WTC11 (cell line): Measurements from ENCODE around the gene CSAG3.
"Not testable (repeated sequence)": the region's sequence is repeated elsewhere in the genome, so short reads cannot be mapped to it uniquely, and the experiment has no call there.

Experiments
- KAT7 ChIP-seq: sonication (generic); formaldehyde crosslinking; IDR thresholded peaks from 2 replicates; pipeline ENCODE4 v1.8.1; 2023; ENCODE audit warnings: missing genetic modification reagents, mild to moderate bottlenecking, borderline replicate concordance
- MXD4 ChIP-seq: fragments of 250-450 bp; sonication (Bioruptor Pico); IDR thresholded peaks from 2 replicates; pipeline ENCODE4 v1.8.0; 2021; ENCODE audit warnings: mild to moderate bottlenecking, moderate library complexity, borderline replicate concordance
- RELA ChIP-seq: sonication (generic); formaldehyde crosslinking; IDR thresholded peaks from 2 replicates; pipeline ENCODE4 v1.8.1; 2022; ENCODE audit warnings: missing genetic modification reagents, mild to moderate bottlenecking, borderline replicate concordance
- TCF7 ChIP-seq: sonication (generic); formaldehyde crosslinking; IDR thresholded peaks from 2 replicates; pipeline ENCODE4 v1.8.0; 2022; ENCODE audit warnings: mild to moderate bottlenecking, low read depth, missing genetic modification reagents, moderate library complexity
- ZNF671 ChIP-seq: fragments of 250-450 bp; sonication (Bioruptor Pico); IDR thresholded peaks from 2 replicates; pipeline ENCODE4 v1.8.0; 2021; ENCODE audit warnings: mild to moderate bottlenecking
- TF ChIP-seq, protein P1 (sequence below): fragments of 200-600 bp; IDR thresholded peaks from 2 replicates; pipeline ENCODE4 v1.8.0; 2022; ENCODE audit warnings: antibody characterized with exemption
- TF ChIP-seq, protein P2 (sequence below): fragments of 250-450 bp; sonication (Bioruptor Pico); IDR thresholded peaks from 2 replicates; pipeline ENCODE4 v2.1.2; 2022; ENCODE audit warnings: mild to moderate bottlenecking, moderate library complexity
- TF ChIP-seq, protein P3 (sequence below): fragments of 250-450 bp; sonication (Bioruptor Pico); conservative IDR thresholded peaks from 2 replicates; pipeline ENCODE4 v1.9.0; 2021; ENCODE audit warnings: mild to moderate bottlenecking

DNA sequence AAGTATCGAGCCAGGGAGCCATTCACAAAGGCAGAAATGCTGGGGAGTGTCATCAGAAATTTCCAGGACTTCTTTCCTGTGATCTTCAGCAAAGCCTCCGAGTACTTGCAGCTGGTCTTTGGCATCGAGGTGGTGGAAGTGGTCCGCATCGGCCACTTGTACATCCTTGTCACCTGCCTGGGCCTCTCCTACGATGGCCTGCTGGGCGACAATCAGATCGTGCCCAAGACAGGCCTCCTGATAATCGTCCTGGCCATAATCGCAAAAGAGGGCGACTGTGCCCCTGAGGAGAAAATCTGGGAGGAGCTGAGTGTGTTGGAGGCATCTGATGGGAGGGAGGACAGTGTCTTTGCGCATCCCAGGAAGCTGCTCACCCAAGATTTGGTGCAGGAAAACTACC lies 22.5 kb upstream of the CSAG3 start:
- TF ChIP-seq, protein P1, sequence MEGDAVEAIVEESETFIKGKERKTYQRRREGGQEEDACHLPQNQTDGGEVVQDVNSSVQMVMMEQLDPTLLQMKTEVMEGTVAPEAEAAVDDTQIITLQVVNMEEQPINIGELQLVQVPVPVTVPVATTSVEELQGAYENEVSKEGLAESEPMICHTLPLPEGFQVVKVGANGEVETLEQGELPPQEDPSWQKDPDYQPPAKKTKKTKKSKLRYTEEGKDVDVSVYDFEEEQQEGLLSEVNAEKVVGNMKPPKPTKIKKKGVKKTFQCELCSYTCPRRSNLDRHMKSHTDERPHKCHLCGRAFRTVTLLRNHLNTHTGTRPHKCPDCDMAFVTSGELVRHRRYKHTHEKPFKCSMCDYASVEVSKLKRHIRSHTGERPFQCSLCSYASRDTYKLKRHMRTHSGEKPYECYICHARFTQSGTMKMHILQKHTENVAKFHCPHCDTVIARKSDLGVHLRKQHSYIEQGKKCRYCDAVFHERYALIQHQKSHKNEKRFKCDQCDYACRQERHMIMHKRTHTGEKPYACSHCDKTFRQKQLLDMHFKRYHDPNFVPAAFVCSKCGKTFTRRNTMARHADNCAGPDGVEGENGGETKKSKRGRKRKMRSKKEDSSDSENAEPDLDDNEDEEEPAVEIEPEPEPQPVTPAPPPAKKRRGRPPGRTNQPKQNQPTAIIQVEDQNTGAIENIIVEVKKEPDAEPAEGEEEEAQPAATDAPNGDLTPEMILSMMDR, result not testable (repeated sequence)
- not testable (repeated sequence) for TF ChIP-seq RELA (CRISPR knock-in tag); TCF7 (CRISPR knock-in tag); MXD4; KAT7; ZNF671
- TF ChIP-seq, protein P2, sequence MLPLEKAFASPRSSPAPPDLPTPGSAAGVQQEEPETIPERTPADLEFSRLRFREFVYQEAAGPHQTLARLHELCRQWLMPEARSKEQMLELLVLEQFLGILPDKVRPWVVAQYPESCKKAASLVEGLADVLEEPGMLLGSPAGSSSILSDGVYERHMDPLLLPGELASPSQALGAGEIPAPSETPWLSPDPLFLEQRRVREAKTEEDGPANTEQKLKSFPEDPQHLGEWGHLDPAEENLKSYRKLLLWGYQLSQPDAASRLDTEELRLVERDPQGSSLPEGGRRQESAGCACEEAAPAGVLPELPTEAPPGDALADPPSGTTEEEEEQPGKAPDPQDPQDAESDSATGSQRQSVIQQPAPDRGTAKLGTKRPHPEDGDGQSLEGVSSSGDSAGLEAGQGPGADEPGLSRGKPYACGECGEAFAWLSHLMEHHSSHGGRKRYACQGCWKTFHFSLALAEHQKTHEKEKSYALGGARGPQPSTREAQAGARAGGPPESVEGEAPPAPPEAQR (CRISPR knock-in tag), result not testable (repeated sequence)
- TF ChIP-seq, protein P3, sequence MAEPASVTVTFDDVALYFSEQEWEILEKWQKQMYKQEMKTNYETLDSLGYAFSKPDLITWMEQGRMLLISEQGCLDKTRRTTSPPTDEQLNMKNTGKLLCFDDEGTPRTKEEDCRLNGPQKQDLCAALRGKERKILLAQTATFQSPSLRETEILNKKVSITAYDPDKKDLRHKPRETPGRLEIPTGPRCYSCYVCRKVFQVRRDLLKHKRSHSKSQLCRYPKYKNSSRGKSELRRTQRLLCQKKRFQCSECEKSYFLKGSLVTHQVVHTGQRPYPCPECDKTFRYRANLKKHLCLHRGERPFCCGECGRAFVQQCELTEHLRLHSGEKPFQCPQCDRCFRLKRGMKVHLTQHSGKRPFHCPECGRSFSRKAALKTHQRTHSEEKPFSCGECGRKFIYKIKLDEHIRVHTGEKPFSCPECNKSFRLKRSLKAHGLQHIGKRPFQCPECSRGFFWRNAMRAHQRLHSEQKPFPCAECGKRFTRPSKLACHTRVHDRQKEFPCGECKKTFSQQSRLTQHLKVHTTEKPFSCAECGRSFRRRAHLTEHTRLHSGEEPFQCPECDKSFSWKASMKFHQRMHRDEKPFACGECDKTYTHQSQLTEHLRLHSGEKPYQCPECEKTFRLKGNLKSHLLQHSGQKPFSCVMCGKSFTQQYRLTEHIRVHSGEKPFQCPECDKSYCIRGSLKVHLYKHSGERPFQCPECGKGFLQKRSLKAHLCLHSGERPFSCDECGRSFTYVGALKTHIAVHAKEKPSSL (CRISPR knock-in tag), result not testable (repeated sequence)
